C4-2B (cell line): ENCODE measurements around the gene PHACTR1.

Experiments used
- CTCF ChIP-seq: fragments of 450-650 bp; conservative IDR thresholded peaks from 2 replicates; pipeline ENCODE4 v1.5.1; 2017; ENCODE audit warnings: mild to moderate bottlenecking
- ZFX ChIP-seq: fragments of 450-650 bp; IDR thresholded peaks from 2 replicates; pipeline ENCODE4 v1.6.1; 2017

- no peak for TF ChIP-seq CTCF
- no peak for TF ChIP-seq ZFX
These were observed 204.9 kb downstream of the PHACTR1 start for GRCh38 chr6:12921467-12921866.
